GM12878 (cell line): ENCODE measurements around the gene ERCC1. TPM values are rescaled to one million over a fixed set of nuclear protein-coding genes. Genes with fewer than 3 reads are reported as not detected.
A peak's percentile ranks its signal among the peaks of the same experiment; 100 is the strongest.

ENCODE experiments used
- BCL11A ChIP-seq: IDR thresholded peaks from 2 replicates; pipeline ENCODE4 v1.6.1; 2011; ENCODE audit warnings: low read depth, low read length
- BHLHE40 ChIP-seq, 2 experiments: fragments of 450-650 bp in 1 of 2; IDR thresholded peaks; 2 replicates each; pipeline ENCODE4 v1.6.1; 2011 to 2017; ENCODE audit warnings: low read depth in 2 of 2, borderline replicate concordance in 1 of 2, improper control_type of control experiment in 1 of 2, low read length in 1 of 2, mild to moderate bottlenecking in 1 of 2
- CEBPB ChIP-seq, 2 experiments: fragments of 150-350 bp in 1 of 2; IDR thresholded peaks; 2 replicates each; pipeline ENCODE4 v1.6.1; 2012 to 2014; ENCODE audit warnings: low read depth in 2 of 2, low read length in 2 of 2, borderline replicate concordance in 1 of 2, inconsistent platforms in 1 of 2
- EED ChIP-seq: sonication (generic); IDR thresholded peaks from 2 replicates; pipeline ENCODE4 v1.6.1; 2016; ENCODE audit warnings: antibody characterized with exemption, low read depth
- ETV6 ChIP-seq, 2 experiments: fragments of 450-650 bp in 1 of 2; IDR thresholded peaks in 1 of 2; conservative IDR thresholded peaks in 1 of 2; 2 replicates each; pipeline ENCODE4 v1.6.1; 2014; ENCODE audit warnings: antibody characterized with exemption in 1 of 2, borderline replicate concordance in 1 of 2, low read depth in 1 of 2, mild to moderate bottlenecking in 1 of 2, moderate library complexity in 1 of 2
- EZH2 ChIP-seq: IDR thresholded peaks from 2 replicates; pipeline ENCODE4 v1.6.1; 2012; ENCODE audit warnings: low read depth, mild to moderate bottlenecking, control low read depth, inconsistent platforms, low read length, borderline replicate concordance; ENCODE audit not compliant: control insufficient read depth
- FOS ChIP-seq: IDR thresholded peaks from 3 replicates; pipeline ENCODE4 v1.6.1; 2011; ENCODE audit warnings: borderline replicate concordance; ENCODE audit not compliant: insufficient read length; ENCODE audit errors: extremely low read depth
- HDAC2 ChIP-seq: fragments of 200-600 bp; sonication (generic); IDR thresholded peaks from 2 replicates; pipeline ENCODE4 v1.6.1; 2017
- IRF4 ChIP-seq: IDR thresholded peaks from 2 replicates; pipeline ENCODE4 v1.6.1; 2011; ENCODE audit warnings: low read depth, low read length
- NBN ChIP-seq: fragments of 450-650 bp; IDR thresholded peaks from 2 replicates; pipeline ENCODE4 v1.6.1; 2016
- NR2F1 ChIP-seq: fragments of 450-650 bp; conservative IDR thresholded peaks from 2 replicates; pipeline ENCODE4 v1.6.1; 2017; ENCODE audit warnings: mild to moderate bottlenecking
- SIN3A ChIP-seq: IDR thresholded peaks from 2 replicates; pipeline ENCODE4 v1.6.1; 2012; ENCODE audit warnings: low read depth, low read length, improper control_type of control experiment
- SMAD5 ChIP-seq: IDR thresholded peaks from 2 replicates; pipeline ENCODE4 v1.6.1; 2016; ENCODE audit warnings: antibody characterized with exemption, low read depth
- SRF ChIP-seq, 2 experiments: IDR thresholded peaks; 2 replicates each; pipeline ENCODE4 v1.6.1; 2011; ENCODE audit warnings: low read depth in 2 of 2, low read length in 2 of 2, mild to moderate bottlenecking in 1 of 2, moderate library complexity in 1 of 2
- SUZ12 ChIP-seq: fragments of 200-600 bp; sonication (generic); IDR thresholded peaks from one replicate; pipeline ENCODE4 v1.6.1; 2018; ENCODE audit warnings: antibody characterized with exemption, mild to moderate bottlenecking; ENCODE audit not compliant: unreplicated experiment
- ZNF207 ChIP-seq: fragments of 450-650 bp; IDR thresholded peaks from 2 replicates; pipeline ENCODE4 v1.6.1; 2014; ENCODE audit warnings: antibody characterized with exemption, mild to moderate bottlenecking, borderline replicate concordance
- ZNF274 ChIP-seq: IDR thresholded peaks from one replicate; pipeline ENCODE4 v1.8.0; 2011; ENCODE audit not compliant: insufficient read length, insufficient read depth
- polyA plus RNA-seq, 11 experiments: library from polyadenylated mRNA; depleted of rRNA in 4 of 11; unstranded in 6 of 11; stranded (reverse) in 5 of 11; fragments of >200 nt; fragmentation: Nextera tagmentation in 4 of 11; fragmentation: Illumina TruSeq in 1 of 11; extraction: Ambion mirVana in 4 of 11; extraction: Trizol in 1 of 11; gene quantifications; 1 replicate in 1 of 11; 2 replicates in 10 of 11; pipeline versions ENCODE4 v1.2.1 to v1.2.3, GENCODE V29; 2011 to 2016; ENCODE audit warnings: inconsistent platforms in 2 of 11, missing spikeins in 2 of 11, low read depth in 1 of 11
- total RNA-seq, 4 experiments: library from RNA; depleted of rRNA in 3 of 4; stranded (reverse); fragments of >200 nt in 3 of 4; fragmentation: Illumina TruSeq in 1 of 4; extraction: Trizol in 1 of 4; gene quantifications; 2 replicates each; pipeline versions ENCODE4 v1.2.1 to v1.2.3, GENCODE V29; 2013 to 2021
- TF ChIP-seq, protein P1 (sequence below): IDR thresholded peaks from 2 replicates; pipeline ENCODE4 v1.6.1; 2012; ENCODE audit warnings: low read depth, low read length, improper control_type of control experiment

The ERCC1 gene
- total and polyA plus RNA-seq, 10 of the 15 experiments (the other 5 are each of a cell fraction or from before 2014, with no cell fraction given) = 14.7 to 104 (median 61.1) TPM

DNA sequence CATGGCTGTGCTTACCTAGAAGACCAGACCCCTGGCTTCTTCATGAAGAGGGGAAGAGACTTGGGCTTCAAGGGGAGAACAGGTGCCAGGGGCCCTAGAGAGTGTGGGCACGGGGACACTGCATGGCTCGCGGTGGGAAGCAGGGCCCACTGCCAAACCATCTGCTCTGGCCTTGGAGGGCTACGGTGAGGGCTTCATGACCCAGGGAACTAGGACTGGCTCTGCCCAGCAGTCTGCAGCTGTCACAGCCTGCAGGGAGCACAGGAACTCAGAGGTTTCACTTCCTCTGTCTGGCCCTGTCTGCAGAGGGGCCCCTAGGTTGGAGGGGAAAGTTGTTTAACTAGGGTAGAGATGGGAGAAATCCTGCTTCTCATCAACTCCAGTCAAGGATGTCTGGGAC, 4.3 kb downstream of the ERCC1 start (continued):
- TF ChIP-seq SIN3A (peak; percentile 67), EZH2 (no peak), FOS (no peak), BCL11A (peak; percentile 87), IRF4 (peak; percentile 97), NR2F1 (peak; percentile 37), ZNF274 (no peak), ZNF207 (no peak; the same call in 1 of the 2 replicates), SMAD5 (no peak), HDAC2 (no peak), EED (peak; percentile 98), NBN (no peak; the same call in 1 of the 2 replicates), BHLHE40 (IDR thresholded peaks at IDR 0.05; ENCODE audit: borderline replicate concordance in 1 of 2, low read depth in 2 of 2, low read length in 1 of 2) (peak; percentile 52 to 54; a peak in 3 of 4 replicates), SUZ12 (no peak), SRF (IDR thresholded peaks at IDR 0.05; ENCODE audit: low read depth in 2 of 2, low read length in 2 of 2) (peak in 1 of 2 experiments; percentile 71; a peak in 2 of 4 replicates), ETV6 (conservative IDR thresholded peaks at IDR 0.05 in 1 of 2, IDR thresholded peaks at IDR 0.05 in 1 of 2; ENCODE audit: borderline replicate concordance in 1 of 2, low read depth in 1 of 2) (peak in 1 of 2 experiments; percentile 85; a peak in 2 of 4 replicates), CEBPB (IDR thresholded peaks at IDR 0.05; ENCODE audit: borderline replicate concordance in 1 of 2, low read depth in 2 of 2, low read length in 2 of 2) (no peak)
- TF ChIP-seq, protein P1, sequence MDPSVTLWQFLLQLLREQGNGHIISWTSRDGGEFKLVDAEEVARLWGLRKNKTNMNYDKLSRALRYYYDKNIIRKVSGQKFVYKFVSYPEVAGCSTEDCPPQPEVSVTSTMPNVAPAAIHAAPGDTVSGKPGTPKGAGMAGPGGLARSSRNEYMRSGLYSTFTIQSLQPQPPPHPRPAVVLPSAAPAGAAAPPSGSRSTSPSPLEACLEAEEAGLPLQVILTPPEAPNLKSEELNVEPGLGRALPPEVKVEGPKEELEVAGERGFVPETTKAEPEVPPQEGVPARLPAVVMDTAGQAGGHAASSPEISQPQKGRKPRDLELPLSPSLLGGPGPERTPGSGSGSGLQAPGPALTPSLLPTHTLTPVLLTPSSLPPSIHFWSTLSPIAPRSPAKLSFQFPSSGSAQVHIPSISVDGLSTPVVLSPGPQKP = no peak
